Testis (tissue), 2 donors: ENCODE data around the gene SPATA4.

Experiments
- CTCF ChIP-seq, 3 experiments: fragments of 450-650 bp in 2 of 3; fragments of 200-600 bp in 1 of 3; sonication (generic) in 1 of 3; IDR thresholded peaks; one replicate each; pipeline ENCODE4 v1.5.1; 2016 to 2019; ENCODE audit warnings: antibody characterized with exemption in 3 of 3, mild to moderate bottlenecking in 2 of 3, moderate library complexity in 1 of 3
- POLR2A ChIP-seq: fragments of 450-650 bp; IDR thresholded peaks from one replicate; pipeline ENCODE4 v1.6.1; 2017; ENCODE audit warnings: antibody characterized with exemption, mild to moderate bottlenecking, moderate library complexity

GRCh38 chr4:176150356-176150682, 45.1 kb downstream of the SPATA4 start:
- TF ChIP-seq CTCF (IDR thresholded peaks at IDR 0.05) (peak in 1 of 3 experiments; percentile 16), POLR2A (no peak)
